Activated T-cell treated with anti-CD3 and anti-CD28 coated beads, Interleukin-2, amount 50 U/mL, for 24 hours (primary cell): ENCODE results near the gene SLC30A2.

ENCODE experiments used
- DNase-seq: peaks from one replicate; pipeline ENCODE4 v3.0.0-alpha.2; 2020
- H3K27ac Mint-ChIP-seq: 2 replicates; pipeline ENCODE4 v1.8.0; 2020; ENCODE audit warnings: mild to moderate bottlenecking, mixed read lengths
- H3K27me3 Mint-ChIP-seq: 2 replicates; pipeline ENCODE4 v1.8.0; 2020; ENCODE audit warnings: mixed read lengths
- H3K36me3 Mint-ChIP-seq: 2 replicates; pipeline ENCODE4 v1.8.0; 2020; ENCODE audit warnings: low read depth, mixed read lengths
- H3K4me1 Mint-ChIP-seq: 2 replicates; pipeline ENCODE4 v1.8.0; 2020; ENCODE audit warnings: low read depth, mixed read lengths
- H3K4me3 Mint-ChIP-seq: 2 replicates; pipeline ENCODE4 v1.8.0; 2020; ENCODE audit warnings: mild to moderate bottlenecking, moderate library complexity, mixed read lengths
- H3K9me3 Mint-ChIP-seq: 2 replicates; pipeline ENCODE4 v1.8.0; 2020; ENCODE audit warnings: mixed read lengths

Gene SLC30A2

GRCh38 chr1:26027716-26028489 is 18.0 kb downstream of the SLC30A2 start:
- H3K9me3 Mint-ChIP-seq = no peaks in the 10 kb centered on the region
- no peak for DNase-seq
- H3K4me3 Mint-ChIP-seq = no peak overlapping the region
- no peak overlapping the region for H3K27ac Mint-ChIP-seq
- peaks cover 4% of the 10 kb centered on the region for H3K4me1 Mint-ChIP-seq
- no peaks in the 10 kb centered on the region for H3K36me3 Mint-ChIP-seq
- no peaks in the 10 kb centered on the region for H3K27me3 Mint-ChIP-seq

GRCh38 chr1:26025517-26025916 is 20.4 kb downstream of the SLC30A2 start:
- Mint-ChIP-seq H3K27me3 (no peaks in the 10 kb centered on the region), H3K4me3 (no peak overlapping the region), H3K4me1 (peaks cover 4% of the 10 kb centered on the region), H3K36me3 (no peaks in the 10 kb centered on the region), H3K27ac (no peak overlapping the region), H3K9me3 (no peaks in the 10 kb centered on the region)
- no peak for DNase-seq

- Mint-ChIP-seq H3K9me3 (no peaks in the 10 kb centered on the region), H3K27ac (no peak overlapping the region), H3K36me3 (no peaks in the 10 kb centered on the region), H3K27me3 (no peaks in the 10 kb centered on the region), H3K4me3 (no peak overlapping the region), H3K4me1 (peaks cover 6% of the 10 kb centered on the region)
- no peak for DNase-seq
Observed at GRCh38 chr1:26025060-26025459, 20.9 kb downstream of the SLC30A2 start.

GRCh38 chr1:26023826-26024225 is 22.1 kb downstream of the SLC30A2 start:
- H3K4me3 Mint-ChIP-seq = no peak overlapping the region
- peaks cover 11% of the 10 kb centered on the region for H3K4me1 Mint-ChIP-seq
- no peaks in the 10 kb centered on the region for H3K9me3 Mint-ChIP-seq
- no peaks in the 10 kb centered on the region for H3K27me3 Mint-ChIP-seq
- no peak for DNase-seq
- H3K36me3 Mint-ChIP-seq = no peaks in the 10 kb centered on the region
- H3K27ac Mint-ChIP-seq = no peak overlapping the region

GRCh38 chr1:26023009-26023408 is 22.9 kb downstream of the SLC30A2 start:
- Mint-ChIP-seq H3K4me3 (no peak overlapping the region), H3K27ac (no peak overlapping the region)

GRCh38 chr1:26022404-26022779 is 23.5 kb downstream of the SLC30A2 start:
- no peaks in the 10 kb centered on the region for H3K27me3 Mint-ChIP-seq
- no peaks in the 10 kb centered on the region for H3K36me3 Mint-ChIP-seq
- no peaks in the 10 kb centered on the region for H3K9me3 Mint-ChIP-seq
- peaks cover 8% of the 10 kb centered on the region for H3K4me1 Mint-ChIP-seq
- no peak for DNase-seq
- no peak overlapping the region for H3K27ac Mint-ChIP-seq
- H3K4me3 Mint-ChIP-seq = no peak overlapping the region

More at GRCh38 chr1:26023009-26023408, 22.9 kb downstream of the SLC30A2 start:
- Mint-ChIP-seq H3K9me3 (no peaks in the 10 kb centered on the region), H3K36me3 (no peaks in the 10 kb centered on the region), H3K4me1 (peaks cover 11% of the 10 kb centered on the region), H3K27me3 (no peaks in the 10 kb centered on the region)
- no peak for DNase-seq

- no peaks in the 10 kb centered on the region for H3K9me3 Mint-ChIP-seq
Observed at GRCh38 chr1:26021647-26022403, 24.1 kb downstream of the SLC30A2 start, which contains the start of gene EXTL1. TSS of gene EXTL1 (plus strand) at chr1:26021775. CDS start at chr1:26022647, 872 bp downstream.

GRCh38 chr1:26020941-26021646 is 24.8 kb downstream of the SLC30A2 start:
- Mint-ChIP-seq H3K36me3 (no peaks in the 10 kb centered on the region), H3K27me3 (no peaks in the 10 kb centered on the region), H3K4me1 (peaks cover 18% of the 10 kb centered on the region), H3K4me3 (no peak overlapping the region), H3K27ac (no peak overlapping the region), H3K9me3 (no peaks in the 10 kb centered on the region)
- no peak for DNase-seq

More at GRCh38 chr1:26021647-26022403, 24.1 kb downstream of the SLC30A2 start, which contains the start of gene EXTL1:
- no peak within 1 kb of the TSS for H3K27ac Mint-ChIP-seq
- H3K4me1 Mint-ChIP-seq = peaks cover 14% of the 10 kb centered on the region
- no peaks in the 10 kb centered on the region for H3K27me3 Mint-ChIP-seq
- no peak for DNase-seq
- H3K4me3 Mint-ChIP-seq = no peak within 1 kb of the TSS
- H3K36me3 Mint-ChIP-seq = no peaks in the 10 kb centered on the region

GRCh38 chr1:26020330-26020768 is 25.6 kb downstream of the SLC30A2 start:
- Mint-ChIP-seq H3K27me3 (no peaks in the 10 kb centered on the region), H3K4me1 (peaks cover 18% of the 10 kb centered on the region), H3K4me3 (no peak overlapping the region), H3K36me3 (no peaks in the 10 kb centered on the region), H3K27ac (no peak overlapping the region), H3K9me3 (no peaks in the 10 kb centered on the region)
- no peak for DNase-seq

- no peak overlapping the region for H3K4me3 Mint-ChIP-seq
- no peaks in the 10 kb centered on the region for H3K27me3 Mint-ChIP-seq
- H3K27ac Mint-ChIP-seq = no peak overlapping the region
- peaks cover 18% of the 10 kb centered on the region for H3K4me1 Mint-ChIP-seq
- H3K9me3 Mint-ChIP-seq = no peaks in the 10 kb centered on the region
- no peak for DNase-seq
- no peaks in the 10 kb centered on the region for H3K36me3 Mint-ChIP-seq
Observed at GRCh38 chr1:26019641-26020315, 26.1 kb downstream of the SLC30A2 start.

- H3K4me3 Mint-ChIP-seq = no peak overlapping the region
- H3K9me3 Mint-ChIP-seq = no peaks in the 10 kb centered on the region
Observed at GRCh38 chr1:26017606-26018005, 28.3 kb downstream of the SLC30A2 start.

GRCh38 chr1:26016953-26017545 is 28.9 kb downstream of the SLC30A2 start:
- no peaks in the 10 kb centered on the region for H3K9me3 Mint-ChIP-seq
- peaks cover 18% of the 10 kb centered on the region for H3K4me1 Mint-ChIP-seq
- no peaks in the 10 kb centered on the region for H3K27me3 Mint-ChIP-seq
- DNase-seq = no peak
- H3K27ac Mint-ChIP-seq = no peak overlapping the region
- H3K4me3 Mint-ChIP-seq = no peak overlapping the region
- H3K36me3 Mint-ChIP-seq = no peaks in the 10 kb centered on the region

More at GRCh38 chr1:26017606-26018005, 28.3 kb downstream of the SLC30A2 start:
- Mint-ChIP-seq H3K36me3 (no peaks in the 10 kb centered on the region), H3K27ac (no peak overlapping the region), H3K27me3 (no peaks in the 10 kb centered on the region), H3K4me1 (peaks cover 18% of the 10 kb centered on the region)
- no peak for DNase-seq

- DNase-seq = no peak
- Mint-ChIP-seq H3K4me3 (no peak overlapping the region), H3K4me1 (peaks cover 18% of the 10 kb centered on the region), H3K9me3 (no peaks in the 10 kb centered on the region), H3K27ac (no peak overlapping the region), H3K36me3 (no peaks in the 10 kb centered on the region), H3K27me3 (no peaks in the 10 kb centered on the region)
Observed at GRCh38 chr1:26016258-26016952, 29.5 kb downstream of the SLC30A2 start.
